ENCODE results near the gene TGM3. TPM values are rescaled to one million over a fixed set of nuclear protein-coding genes. Genes with fewer than 3 reads are reported as not detected.

The TGM3 gene
- polyA plus RNA-seq, 1 donor (not counting 4 experiments of a cell fraction or from before 2014, with no cell fraction given), result 0.08 TPM

- no peaks in the 10 kb centered on the region for H3K9me1 ChIP-seq (ENCODE audit: control insufficient read depth, extremely low read depth, insufficient read depth, low read length)
- no peaks in the 10 kb centered on the region for H4K20me1 ChIP-seq (ENCODE audit: control insufficient read depth, extremely low read depth, insufficient read depth, low read length)
- peaks cover 5% of the 10 kb centered on the region for H3K27me3 ChIP-seq (ENCODE audit: control insufficient read depth, extremely low read depth, insufficient read depth, low read length)
- dilution Hi-C loops (cut with MboI; ENCODE audit: extremely low pct_ligation_motif_present, low sequenced_read_pairs), result no loop called here
- H3K79me2 ChIP-seq (ENCODE audit: control insufficient read depth, insufficient read depth, low read length), result no peaks in the 10 kb centered on the region
- DNase-seq (ENCODE audit: low read depth, low spot score) (no peak), FAIRE-seq (no peak)
- no peaks in the 10 kb centered on the region for H3K9me3 ChIP-seq (ENCODE audit: control insufficient read depth, low read depth, low read length)
- no peak overlapping the region for H2AFZ ChIP-seq (ENCODE audit: control insufficient read depth, low read length)
- H3K4me3 ChIP-seq (ENCODE audit: control insufficient read depth in 2 of 3, extremely low read depth in 1 of 3, insufficient read depth in 2 of 3, low read depth in 1 of 3, low read length in 3 of 3), result no peak overlapping the region
- TF ChIP-seq, protein P1, sequence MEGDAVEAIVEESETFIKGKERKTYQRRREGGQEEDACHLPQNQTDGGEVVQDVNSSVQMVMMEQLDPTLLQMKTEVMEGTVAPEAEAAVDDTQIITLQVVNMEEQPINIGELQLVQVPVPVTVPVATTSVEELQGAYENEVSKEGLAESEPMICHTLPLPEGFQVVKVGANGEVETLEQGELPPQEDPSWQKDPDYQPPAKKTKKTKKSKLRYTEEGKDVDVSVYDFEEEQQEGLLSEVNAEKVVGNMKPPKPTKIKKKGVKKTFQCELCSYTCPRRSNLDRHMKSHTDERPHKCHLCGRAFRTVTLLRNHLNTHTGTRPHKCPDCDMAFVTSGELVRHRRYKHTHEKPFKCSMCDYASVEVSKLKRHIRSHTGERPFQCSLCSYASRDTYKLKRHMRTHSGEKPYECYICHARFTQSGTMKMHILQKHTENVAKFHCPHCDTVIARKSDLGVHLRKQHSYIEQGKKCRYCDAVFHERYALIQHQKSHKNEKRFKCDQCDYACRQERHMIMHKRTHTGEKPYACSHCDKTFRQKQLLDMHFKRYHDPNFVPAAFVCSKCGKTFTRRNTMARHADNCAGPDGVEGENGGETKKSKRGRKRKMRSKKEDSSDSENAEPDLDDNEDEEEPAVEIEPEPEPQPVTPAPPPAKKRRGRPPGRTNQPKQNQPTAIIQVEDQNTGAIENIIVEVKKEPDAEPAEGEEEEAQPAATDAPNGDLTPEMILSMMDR (optimal IDR thresholded peaks at IDR 0.05 in 1 of 3, IDR thresholded peaks at IDR 0.05 in 1 of 3, conservative IDR thresholded peaks at IDR 0.05 in 1 of 3; ENCODE audit: extremely low read depth in 1 of 3, insufficient read depth in 2 of 3, low read length in 3 of 3), result no peak
- no peak for TF ChIP-seq EZH2 (IDR thresholded peaks at IDR 0.05; ENCODE audit: low read length)
- no peaks in the 10 kb centered on the region for H3K36me3 ChIP-seq (ENCODE audit: control insufficient read depth in 2 of 2, extremely low read depth in 1 of 2, insufficient read depth in 2 of 2, low read length in 2 of 2)
- H3K4me1 ChIP-seq (ENCODE audit: control insufficient read depth, extremely low read depth, insufficient read depth, low read length), result peaks cover 6% of the 10 kb centered on the region
- no peak overlapping the region for H3K4me2 ChIP-seq (ENCODE audit: control insufficient read depth, extremely low read depth, insufficient read depth, low read depth, low read length)
- H3K9ac ChIP-seq (ENCODE audit: control insufficient read depth, extremely low read depth, insufficient read depth, low read length), result no peak overlapping the region
- H3K27ac ChIP-seq (ENCODE audit: control insufficient read depth, insufficient read depth, low read length), result no peak overlapping the region
These were observed 69.9 kb downstream of the TGM3 start for GRCh38 chr20:2365666-2366065.

- dilution Hi-C loops (cut with MboI; ENCODE audit: extremely low pct_ligation_motif_present, low sequenced_read_pairs), result no loop called here
- H3K9ac ChIP-seq (ENCODE audit: control insufficient read depth, extremely low read depth, insufficient read depth, low read length), result no peak overlapping the region
- H2AFZ ChIP-seq (ENCODE audit: control insufficient read depth, low read length), result no peak overlapping the region
- peaks cover 5% of the 10 kb centered on the region for H3K27me3 ChIP-seq (ENCODE audit: control insufficient read depth, extremely low read depth, insufficient read depth, low read length)
- H4K20me1 ChIP-seq (ENCODE audit: control insufficient read depth, extremely low read depth, insufficient read depth, low read length), result no peaks in the 10 kb centered on the region
- H3K79me2 ChIP-seq (ENCODE audit: control insufficient read depth, insufficient read depth, low read length), result no peaks in the 10 kb centered on the region
- H3K4me1 ChIP-seq (ENCODE audit: control insufficient read depth, extremely low read depth, insufficient read depth, low read length), result peaks cover 4% of the 10 kb centered on the region
- H3K4me3 ChIP-seq (ENCODE audit: control insufficient read depth in 2 of 3, extremely low read depth in 1 of 3, insufficient read depth in 2 of 3, low read depth in 1 of 3, low read length in 3 of 3), result no peak overlapping the region
- no peak for TF ChIP-seq EZH2 (IDR thresholded peaks at IDR 0.05; ENCODE audit: low read length)
- TF ChIP-seq, protein P1 (optimal IDR thresholded peaks at IDR 0.05 in 1 of 3, IDR thresholded peaks at IDR 0.05 in 1 of 3, conservative IDR thresholded peaks at IDR 0.05 in 1 of 3; ENCODE audit: extremely low read depth in 1 of 3, insufficient read depth in 2 of 3, low read length in 3 of 3), result no peak
- no peak for FAIRE-seq
- DNase-seq (ENCODE audit: low read depth, low spot score), result no peak
- no peaks in the 10 kb centered on the region for H3K9me1 ChIP-seq (ENCODE audit: control insufficient read depth, extremely low read depth, insufficient read depth, low read length)
- no peak overlapping the region for H3K4me2 ChIP-seq (ENCODE audit: control insufficient read depth, extremely low read depth, insufficient read depth, low read depth, low read length)
- no peaks in the 10 kb centered on the region for H3K9me3 ChIP-seq (ENCODE audit: control insufficient read depth, low read depth, low read length)
- no peaks in the 10 kb centered on the region for H3K36me3 ChIP-seq (ENCODE audit: control insufficient read depth in 2 of 2, extremely low read depth in 1 of 2, insufficient read depth in 2 of 2, low read length in 2 of 2)
- no peak overlapping the region for H3K27ac ChIP-seq (ENCODE audit: control insufficient read depth, insufficient read depth, low read length)
These were observed 72.8 kb downstream of the TGM3 start for GRCh38 chr20:2368621-2369020.
